HG03108 (cell line): ENCODE data around the gene ARHGEF35.
"Not testable (repeated sequence)": the region's sequence is repeated elsewhere in the genome, so short reads cannot be mapped to it uniquely, and the experiment has no call there.

Experiments
- ATAC-seq: cut with Tn5 transposase; IDR thresholded peaks from one replicate; pipeline ENCODE4 v1.9.1; 2021; ENCODE audit warnings: moderate library complexity; ENCODE audit not compliant: unreplicated experiment

Gene ARHGEF35

GRCh38 chr7:144195212-144195872, at the start of gene ARHGEF35:
Gene ARHGEF35 (minus strand): TSS chr7:144195833. CDS start chr7:144188383, 7,450 bp downstream.
- peak; percentile 55 for ATAC-seq

- not testable (repeated sequence) for ATAC-seq
Observed at GRCh38 chr7:144245372-144245771, 49.7 kb upstream of the ARHGEF35 start.

- ATAC-seq, result not testable (repeated sequence)
Observed at GRCh38 chr7:144239365-144239764, 43.7 kb upstream of the ARHGEF35 start, which contains the start of gene OR2A42. Gene OR2A42 (minus strand): TSS chr7:144239605. CDS start chr7:144232843, 6,762 bp downstream.

DNA sequence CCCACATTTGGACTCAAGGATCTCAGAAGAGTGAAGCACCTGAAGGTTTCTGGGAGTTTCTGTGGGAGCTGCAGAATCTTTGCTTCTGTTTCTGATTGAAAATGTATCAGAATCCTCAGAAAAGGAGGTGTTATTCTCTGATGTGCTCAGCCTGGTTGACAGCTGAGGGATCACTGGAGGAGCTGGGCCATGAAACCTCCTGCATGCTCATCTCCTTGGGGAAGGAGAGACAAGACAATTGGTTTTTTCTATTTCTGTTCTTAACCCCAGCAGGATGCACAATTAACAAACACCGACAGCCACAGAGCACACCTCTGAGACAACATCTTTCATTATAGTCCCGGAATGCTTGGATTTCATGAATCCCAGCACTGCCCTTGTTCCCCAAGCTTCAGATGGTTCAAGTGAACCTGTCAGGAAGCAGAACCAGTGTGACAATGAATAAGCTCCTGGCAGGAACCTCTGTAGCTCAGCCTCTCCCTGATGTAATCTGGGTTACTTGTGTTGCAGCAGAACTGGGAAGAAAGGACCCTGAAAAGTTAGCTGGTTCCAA, 43.0 kb upstream of the ARHGEF35 start:
- not testable (repeated sequence) for ATAC-seq

DNA sequence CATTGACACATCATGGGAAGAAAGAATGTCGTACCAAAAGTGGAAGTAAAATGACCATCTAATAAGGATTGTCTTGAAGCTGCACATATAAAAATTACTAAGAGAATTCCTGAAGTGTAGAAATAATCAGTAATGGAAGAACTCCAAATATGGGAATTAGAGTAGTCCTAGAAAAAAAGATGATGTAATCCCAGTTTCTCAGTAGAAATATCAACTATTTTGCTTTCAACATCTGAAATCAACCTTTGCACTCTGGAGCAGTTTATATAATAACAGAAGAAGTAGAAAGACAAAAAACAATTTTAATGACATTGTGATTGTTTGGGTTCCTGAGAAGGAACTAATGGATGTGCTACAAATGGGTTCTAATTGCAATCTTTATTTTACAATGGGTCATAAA, 37.4 kb upstream of the ARHGEF35 start:
- ATAC-seq, result not testable (repeated sequence)

GRCh38 chr7:144231027-144231426, 35.4 kb upstream of the ARHGEF35 start:
- ATAC-seq, result not testable (repeated sequence)

DNA sequence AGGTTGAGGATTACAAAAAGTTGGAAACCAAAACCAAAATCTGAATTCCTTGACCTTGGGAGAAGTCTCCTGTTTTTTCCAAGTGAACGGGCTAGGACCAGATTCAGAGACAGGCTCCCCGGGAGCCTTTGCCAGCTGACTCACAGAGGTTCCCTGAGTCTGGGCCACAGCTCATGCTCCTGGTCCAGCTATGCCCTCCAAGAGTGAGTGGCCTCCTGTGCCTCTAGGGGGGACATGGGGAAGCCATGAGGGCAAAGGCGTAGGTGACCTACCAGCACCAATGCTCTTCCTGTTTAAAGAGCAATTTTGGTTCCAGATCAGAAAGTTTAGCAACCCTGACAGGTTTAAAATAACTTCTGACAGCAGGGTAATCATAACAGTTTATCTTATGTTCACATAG, 33.2 kb upstream of the ARHGEF35 start:
- not testable (repeated sequence) for ATAC-seq

DNA sequence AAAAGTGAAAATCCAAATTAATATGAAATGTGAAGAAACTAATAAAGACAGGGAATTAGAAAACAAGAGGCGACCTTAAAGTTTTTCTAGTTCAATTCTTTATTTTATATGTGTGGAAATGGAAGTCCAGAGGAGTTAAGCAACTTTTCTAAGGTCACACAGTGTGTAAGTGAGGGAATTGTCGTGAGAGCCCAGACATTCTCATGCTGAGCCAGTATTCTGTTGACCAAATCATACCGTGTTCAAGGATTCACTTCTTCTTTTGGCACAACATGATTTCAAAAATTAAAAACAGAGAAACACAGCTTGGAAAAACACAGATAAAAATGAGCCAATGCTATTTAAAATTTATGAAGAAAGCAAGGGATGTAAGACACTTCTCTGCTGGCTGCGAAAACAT, 31.2 kb upstream of the ARHGEF35 start:
- ATAC-seq, result not testable (repeated sequence)

DNA sequence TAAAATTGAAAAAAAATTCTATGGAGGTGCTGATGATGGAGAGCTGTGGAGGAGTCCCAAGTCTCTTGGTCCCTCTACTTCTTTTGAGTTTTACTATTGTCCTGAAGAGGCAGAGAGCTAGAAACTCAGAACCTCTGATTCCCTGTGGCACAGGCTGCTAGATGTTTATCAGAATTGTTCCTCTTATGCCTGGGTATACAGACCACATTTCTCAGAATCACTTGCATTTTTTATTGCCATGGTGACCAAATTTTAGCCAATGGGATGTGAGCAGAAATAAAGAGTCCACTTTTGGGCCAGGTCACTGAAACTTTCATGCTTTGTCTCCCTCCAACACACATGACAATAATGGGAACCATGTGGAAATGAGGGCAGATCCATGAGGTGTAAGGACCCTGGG, 28.0 kb upstream of the ARHGEF35 start:
- not testable (repeated sequence) for ATAC-seq

DNA sequence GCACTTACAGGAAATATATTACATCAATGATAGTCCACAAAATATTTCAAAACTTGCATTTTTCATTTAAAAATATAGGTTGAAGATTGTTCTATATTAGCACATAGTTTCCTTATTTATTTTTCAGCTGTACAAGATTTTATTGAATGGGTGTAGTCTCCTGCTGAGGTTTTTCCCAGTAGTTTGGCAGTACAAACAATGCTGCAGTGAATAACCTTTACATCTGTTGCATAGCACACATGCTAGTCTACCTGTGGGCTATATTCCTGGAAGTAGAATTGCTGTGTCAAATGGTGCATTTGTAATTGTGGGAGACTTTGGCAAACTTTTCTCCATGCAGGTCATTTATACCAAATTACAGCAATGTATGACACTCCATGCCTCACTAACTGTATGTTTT, 24.9 kb upstream of the ARHGEF35 start:
- not testable (repeated sequence) for ATAC-seq

DNA sequence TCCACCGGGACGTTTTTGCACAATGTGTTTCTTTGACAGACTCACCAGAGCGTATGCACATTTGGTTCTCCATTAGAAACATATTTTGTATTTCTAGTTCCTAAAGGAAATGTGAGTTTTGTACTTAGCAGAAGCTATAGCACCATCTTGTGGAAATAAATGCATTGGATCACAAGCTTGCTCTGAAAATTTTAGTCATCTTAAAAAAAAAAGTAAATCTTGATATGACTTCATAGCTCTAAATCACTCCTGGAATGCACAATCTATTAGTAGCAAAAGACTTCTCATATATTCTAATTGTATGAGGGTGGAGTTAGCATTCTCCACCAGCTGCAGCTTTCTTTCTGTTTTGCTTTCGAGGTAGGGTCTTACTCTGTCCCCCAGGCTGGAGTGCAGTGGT, 23.5 kb upstream of the ARHGEF35 start:
- ATAC-seq, result not testable (repeated sequence)

DNA sequence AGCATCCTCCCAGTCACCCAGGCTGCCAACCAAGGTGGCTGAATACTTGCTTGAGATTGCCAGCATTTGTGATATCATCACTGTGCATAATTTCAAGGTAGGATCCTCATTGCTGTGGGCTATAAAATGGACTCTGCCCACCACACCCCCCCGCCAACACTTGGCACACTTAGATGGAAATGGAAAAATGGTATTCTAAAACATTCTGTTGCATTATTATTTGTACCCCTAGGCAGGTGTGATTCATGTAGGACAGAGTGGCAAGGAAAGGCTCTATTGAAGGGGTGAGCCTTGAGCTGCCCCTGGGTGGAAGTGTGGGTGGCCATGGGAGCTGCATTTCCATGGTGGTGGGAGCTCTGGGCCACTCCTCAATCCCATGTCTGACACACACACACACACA, 22.9 kb upstream of the ARHGEF35 start:
- not testable (repeated sequence) for ATAC-seq

DNA sequence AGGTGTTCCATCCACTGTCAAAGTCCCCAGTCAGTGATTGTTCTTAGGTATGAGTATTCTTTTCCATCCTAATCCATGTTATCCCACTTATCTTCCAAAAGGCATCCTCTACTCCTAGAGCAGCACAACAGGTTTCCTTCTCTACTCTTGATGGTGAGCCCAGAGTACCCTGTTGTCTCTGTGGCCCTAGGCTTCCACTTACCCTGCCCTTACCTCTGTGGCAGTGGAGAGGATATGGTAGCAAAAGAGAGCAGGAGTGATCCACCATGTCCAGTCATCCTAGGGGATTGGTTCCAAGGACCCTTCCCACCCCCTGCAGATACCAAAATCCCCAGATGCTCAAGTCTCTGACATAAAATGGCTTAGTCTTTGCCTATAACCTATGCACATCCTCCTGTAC, 21.6 kb upstream of the ARHGEF35 start:
- ATAC-seq, result not testable (repeated sequence)

DNA sequence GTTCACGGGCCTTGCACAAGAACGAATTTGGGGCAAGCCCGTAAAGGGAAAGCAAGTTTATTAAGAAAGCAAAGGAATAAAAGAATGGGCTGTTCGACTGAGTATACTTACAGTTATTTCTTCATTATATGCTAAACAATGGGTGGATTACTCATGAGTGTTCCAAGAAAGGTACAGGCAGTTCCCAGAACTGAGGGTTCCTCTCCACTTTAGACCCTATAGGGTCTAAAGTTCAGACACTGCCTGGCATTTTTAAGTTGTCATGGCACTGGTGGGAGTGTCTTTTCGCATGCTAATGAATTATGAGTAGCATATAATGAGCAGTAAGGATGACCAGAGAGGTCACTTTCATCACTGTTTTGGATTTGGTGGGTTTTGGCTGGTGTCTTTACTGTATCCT, 9.7 kb upstream of the ARHGEF35 start:
- ATAC-seq, result not testable (repeated sequence)

DNA sequence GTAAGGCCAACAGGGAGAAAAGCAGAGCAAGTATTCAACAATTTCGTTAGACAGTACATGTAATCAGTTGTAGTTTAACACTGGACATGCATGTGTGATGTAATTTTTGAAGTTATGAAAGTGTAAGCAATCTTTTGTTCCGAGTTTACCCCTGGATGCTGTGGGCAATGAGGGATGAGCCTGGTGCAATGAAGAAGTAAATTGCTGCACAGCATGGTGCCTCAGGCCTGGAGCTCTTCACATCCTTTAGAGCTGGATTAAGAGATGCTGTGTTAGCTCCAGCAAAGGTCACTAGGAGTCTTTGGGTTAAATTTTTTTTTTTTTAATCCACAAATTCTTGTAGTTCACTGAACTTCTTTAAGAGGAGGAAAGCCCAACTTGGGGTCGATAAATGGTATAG, 7.5 kb upstream of the ARHGEF35 start:
- ATAC-seq, result not testable (repeated sequence)

- ATAC-seq, result peak; percentile 29
Observed at GRCh38 chr7:144201978-144202377, 6.3 kb upstream of the ARHGEF35 start.

GRCh38 chr7:144198934-144199333, 3.3 kb upstream of the ARHGEF35 start:
- ATAC-seq, result not testable (repeated sequence)

DNA sequence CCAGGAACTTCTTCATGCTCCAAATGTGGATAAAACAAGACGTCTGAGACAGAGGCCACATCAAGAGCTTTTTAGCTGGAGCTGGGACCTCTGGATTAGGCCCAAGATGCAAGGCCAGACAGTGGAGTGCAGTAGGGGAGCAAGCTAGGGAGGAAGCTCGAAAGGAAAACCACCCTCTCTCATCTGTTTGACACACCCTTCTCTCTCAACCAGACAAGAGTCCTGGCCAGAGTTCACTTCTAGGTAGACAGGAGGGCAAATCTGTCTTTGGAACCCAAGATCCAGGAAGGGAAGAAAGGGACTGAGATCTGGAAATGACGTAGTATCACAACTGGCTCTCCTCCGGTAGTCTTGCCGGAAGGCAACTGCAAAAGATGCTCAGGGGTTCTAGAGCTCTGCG, 1.2 kb downstream of the ARHGEF35 start:
- not testable (repeated sequence) for ATAC-seq

- not testable (repeated sequence) for ATAC-seq
Observed at GRCh38 chr7:144193782-144194181, 1.9 kb downstream of the ARHGEF35 start.

DNA sequence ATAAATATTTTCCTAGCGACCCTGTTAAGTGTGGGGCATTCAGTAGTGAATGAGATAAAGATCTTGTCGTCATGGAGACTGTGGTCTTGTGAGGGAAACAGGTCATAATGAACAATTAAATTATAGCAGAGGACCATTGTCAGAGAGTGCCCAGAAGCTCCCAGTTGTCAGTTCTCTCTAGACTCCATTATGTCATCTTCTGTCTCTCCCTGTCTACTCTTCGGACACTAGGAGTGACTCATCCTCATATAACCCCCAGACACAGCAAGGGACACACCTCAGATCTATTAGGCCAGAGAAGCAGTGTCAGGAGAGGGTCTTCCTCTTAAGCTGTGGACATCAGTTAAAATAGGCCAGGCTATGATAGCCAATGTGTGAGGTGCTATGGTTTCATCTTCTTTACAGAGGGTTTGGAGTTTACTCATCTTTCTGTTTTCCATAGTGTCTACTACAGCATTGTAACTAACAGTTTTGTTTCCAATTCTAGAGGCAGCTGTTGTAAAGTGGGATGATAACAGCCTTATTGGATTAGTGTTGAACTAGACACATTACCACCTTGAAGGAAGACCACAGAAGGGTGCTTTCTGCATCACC, 7.0 kb downstream of the ARHGEF35 start:
- ATAC-seq, result not testable (repeated sequence)

DNA sequence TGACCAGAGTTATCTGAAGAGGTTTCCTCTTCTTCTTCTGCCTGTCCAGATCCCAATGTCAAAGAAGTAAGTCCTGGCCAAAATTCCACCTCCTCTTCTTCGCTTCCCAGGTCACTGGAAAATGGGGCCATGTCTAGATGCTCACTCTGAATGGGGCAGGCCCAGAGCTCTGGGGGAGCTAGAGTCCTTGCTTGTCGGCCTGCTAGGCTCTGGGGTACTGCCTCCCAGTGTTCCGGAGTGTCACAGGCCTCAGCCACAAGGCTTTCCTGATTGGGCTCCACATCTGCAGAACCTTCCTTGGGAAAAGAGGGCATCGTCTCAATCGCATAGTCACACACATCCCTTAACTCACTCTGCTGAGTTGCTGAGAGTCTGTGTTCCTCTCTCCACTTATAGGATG, 7.8 kb downstream of the ARHGEF35 start:
- ATAC-seq, result not testable (repeated sequence)

GRCh38 chr7:144183166-144183565, 12.5 kb downstream of the ARHGEF35 start, which contains the start of gene CTAGE4:
Gene CTAGE4 (plus strand): TSS chr7:144183466. CDS start chr7:144183504, 38 bp downstream.
- not testable (repeated sequence) for ATAC-seq
